Right lung (tissue), 5 donors: Measurements from ENCODE around the gene SEC22A. TPM values are rescaled to one million over a fixed set of nuclear protein-coding genes. Genes with fewer than 3 reads are reported as not detected.
"Not testable (repeated sequence)": the region's sequence is repeated elsewhere in the genome, so short reads cannot be mapped to it uniquely, and the experiment has no call there.

Experiments used
- DNase-seq, 2 donors: peaks; one replicate each; pipeline ENCODE4 v3.0.0-alpha.2; 2013
- polyA plus RNA-seq, 5 donors: library from polyadenylated mRNA; unstranded; fragments of 120-200 nt; gene quantifications; one replicate each; pipeline versions ENCODE4 v1.2.1 to v1.2.3, GENCODE V29; 2013; ENCODE audit warnings: inconsistent platforms in 1 of 5, low replicate concordance in 1 of 5; ENCODE audit not compliant: insufficient read length in 5 of 5, insufficient read depth in 1 of 5

Gene SEC22A
- polyA plus RNA-seq, 5 donors = 26.9 to 37.1 (median 29.9) TPM

DNA sequence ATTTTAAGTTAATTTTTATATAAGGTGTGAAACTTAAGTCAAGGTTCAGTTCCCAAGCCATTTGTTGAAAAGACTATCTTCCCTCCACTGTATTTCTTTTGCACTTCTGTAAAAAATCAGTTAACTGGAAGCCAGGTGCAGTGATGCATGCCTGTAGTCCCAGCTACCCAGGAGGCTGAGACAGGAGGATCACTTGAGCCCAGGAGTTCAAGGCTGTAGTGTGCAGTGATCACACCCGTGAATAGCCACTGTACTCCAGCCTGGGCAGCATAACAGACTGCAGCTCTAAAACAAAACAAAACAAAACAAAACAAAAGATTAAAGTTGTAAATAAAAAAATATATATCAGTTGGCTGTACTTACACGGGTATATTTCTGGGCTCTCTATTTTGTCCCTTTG, 33.1 kb upstream of the SEC22A start:
- DNase-seq = no peak

DNA sequence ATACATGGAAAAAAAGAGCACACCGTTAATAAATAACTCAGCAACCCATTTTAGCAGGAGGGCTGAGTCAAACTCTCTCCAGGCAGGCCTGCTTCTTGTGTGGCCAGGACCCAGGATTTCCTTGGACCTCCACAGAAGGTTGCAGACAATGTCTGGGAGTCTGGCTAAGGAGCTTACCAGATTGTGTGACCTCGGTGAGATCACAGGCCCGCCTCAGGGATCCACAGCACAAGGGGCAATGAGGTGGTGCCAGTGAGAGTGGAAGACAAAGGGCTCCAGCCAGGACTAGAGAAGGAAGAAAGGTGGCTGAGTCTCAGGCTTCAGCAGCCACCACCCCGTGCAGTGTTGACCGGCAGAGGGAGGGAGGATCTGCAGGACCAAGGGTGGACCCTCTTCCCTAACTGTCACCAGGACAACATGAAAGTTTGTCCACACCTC, 32.2 kb upstream of the SEC22A start:
- no peak for DNase-seq

DNA sequence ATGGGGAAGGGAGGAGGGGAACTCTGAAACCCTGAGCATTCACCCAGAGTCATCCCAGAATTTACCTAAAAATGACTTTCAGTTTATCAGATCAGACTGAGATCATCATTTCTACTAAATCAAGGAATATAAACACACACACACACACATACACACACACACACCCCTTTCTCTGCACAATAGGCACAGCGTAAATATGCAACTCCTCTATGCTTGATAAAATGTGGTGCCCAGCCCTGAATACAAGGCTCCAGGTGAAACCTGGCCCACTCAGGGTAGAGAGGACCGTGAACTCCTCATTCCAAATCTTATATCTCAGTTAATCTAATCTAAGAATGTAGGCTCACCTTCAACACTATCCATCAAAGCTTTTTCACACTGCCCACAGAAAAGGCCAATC, 31.8 kb upstream of the SEC22A start:
- DNase-seq = no peak

DNA sequence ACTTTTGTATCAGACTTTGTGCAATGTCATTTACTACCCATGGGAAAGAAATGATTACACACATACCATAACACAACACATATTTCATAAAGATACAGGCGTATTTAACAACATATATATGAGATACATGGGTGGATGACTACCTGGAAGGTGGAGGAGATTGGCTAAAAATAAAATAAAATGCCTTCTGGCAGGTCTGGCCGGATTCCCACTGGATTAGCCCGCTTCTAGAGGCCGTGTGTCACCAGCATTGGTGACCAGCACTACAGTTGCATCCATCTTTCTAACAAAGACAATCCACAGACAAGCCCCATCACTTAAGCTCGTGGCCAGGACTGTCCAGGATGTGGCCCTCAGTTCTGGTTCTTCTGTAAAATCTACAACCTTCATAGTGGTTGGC, 21.0 kb upstream of the SEC22A start:
- DNase-seq = no peak

DNA sequence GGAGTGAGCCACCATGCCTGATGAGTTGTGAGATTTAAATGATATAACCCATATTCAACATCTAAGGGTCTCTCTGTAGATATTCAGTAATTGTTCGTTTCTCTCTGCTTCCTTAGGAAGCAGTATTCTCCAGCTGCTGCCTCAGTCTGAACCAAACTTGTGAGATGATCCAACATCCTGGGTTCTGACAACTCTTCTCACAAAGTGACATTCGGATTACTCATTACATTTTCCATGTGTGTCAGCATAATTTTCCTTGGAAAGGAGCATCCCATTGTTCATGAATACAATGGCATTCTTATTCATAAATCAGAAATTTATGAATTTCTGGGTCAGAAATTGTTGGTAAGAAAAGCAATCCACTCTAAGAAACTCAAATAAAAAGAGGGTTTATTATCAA, 15.0 kb upstream of the SEC22A start:
- no peak for DNase-seq

DNA sequence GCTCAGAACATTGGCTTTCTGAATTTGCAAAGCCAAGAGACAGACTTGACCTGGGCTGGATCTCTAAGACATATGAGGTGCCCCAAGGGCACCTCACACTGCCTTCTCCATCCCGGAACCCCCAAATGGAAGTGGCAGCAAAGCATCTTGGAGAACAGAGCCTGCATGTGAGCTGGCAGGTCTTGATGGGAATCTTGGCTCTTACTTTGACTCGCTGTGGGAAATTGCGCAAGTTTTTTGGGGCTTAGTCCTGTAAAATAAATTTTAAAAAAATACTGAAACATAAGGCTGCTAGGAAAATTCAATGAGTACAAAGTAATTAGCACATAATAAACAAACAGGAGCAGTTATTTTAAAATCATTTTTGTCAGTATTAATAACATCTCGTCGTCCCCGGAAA, 13.7 kb upstream of the SEC22A start:
- no peak for DNase-seq

DNA sequence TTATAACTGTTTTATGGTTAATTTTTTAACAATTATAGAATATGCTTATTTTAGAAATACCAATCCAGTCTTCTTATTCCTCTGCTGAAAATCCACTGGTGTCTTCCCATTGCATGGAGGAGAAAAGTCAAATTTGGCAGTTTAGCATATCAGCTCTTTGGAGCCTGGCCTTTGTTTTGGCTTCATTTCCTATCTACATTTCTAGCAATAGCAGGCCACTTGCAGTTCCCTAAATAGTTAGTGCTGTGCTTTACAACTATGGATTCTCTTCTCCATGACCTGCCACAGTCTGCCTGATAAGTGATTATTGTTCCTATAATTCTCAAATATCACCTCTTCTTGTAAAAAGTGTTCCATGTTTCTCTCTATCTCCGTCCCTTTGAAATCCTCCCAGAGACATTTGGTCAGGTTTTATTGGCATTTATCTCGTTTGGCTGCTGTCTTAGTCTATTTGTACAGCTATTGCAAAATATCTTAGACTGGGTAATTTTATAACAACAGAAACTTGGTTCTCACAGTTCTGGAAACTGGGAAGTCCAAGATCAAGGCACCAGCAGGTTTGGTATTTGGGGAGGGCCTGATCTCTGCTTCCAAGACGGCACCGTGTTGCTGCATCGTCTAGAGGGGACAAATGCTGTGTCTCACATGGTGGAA, 8.2 kb upstream of the SEC22A start:
- no peak for DNase-seq

DNA sequence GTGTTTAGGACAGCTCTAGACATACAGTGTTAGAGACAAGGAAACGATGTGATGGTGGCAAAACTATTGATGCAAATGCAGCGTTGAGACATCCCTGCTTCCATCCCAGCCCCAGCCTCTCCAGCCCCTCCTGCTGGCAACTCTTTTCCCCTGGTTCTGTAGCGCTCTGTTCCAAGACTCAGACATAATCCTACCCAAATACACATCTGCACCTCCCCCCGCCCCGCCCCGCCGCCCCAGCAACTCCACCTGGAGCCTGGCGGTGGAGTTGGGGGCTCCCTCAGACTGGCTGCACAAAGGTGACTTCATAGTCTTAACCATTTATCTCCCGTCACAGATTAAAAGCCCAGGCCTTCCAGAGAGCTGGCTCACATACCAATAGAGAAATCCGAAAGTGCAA, 7.2 kb upstream of the SEC22A start:
- no peak for DNase-seq

DNA sequence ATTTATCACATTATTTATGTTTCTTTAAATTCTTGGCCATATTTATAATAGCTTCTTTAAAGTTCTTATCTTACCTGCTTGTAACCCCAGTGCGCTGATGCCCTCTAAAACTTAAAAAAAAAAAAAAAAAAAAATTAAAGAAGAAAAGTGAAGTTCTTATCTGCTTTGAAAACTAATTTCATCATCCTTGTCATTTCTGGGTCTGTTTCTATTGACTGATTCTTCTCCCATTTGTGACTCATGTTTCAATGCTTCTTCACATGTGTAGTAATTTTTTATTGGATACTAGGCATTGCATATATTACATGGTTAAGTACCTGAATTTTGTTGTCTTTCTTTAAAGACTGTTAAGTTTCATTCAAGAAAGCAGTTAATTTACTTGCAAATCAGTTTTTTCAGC, 3.4 kb upstream of the SEC22A start:
- no peak for DNase-seq

DNA sequence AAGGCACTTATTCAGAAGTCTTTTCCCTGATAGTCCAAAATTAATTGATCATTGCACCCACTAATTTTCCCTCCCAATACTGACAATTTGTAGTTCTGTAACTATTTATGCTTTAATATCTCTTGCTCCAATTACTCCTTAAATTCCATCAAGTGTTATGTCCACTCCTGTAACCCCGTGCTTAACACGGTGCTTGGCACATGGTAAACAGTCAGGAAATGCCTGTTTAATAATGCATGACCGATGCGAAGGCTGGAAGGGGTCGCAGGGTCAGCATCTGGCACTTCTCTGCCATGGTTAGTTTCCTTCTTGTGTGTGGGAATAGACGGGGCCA, 553 bp upstream of the SEC22A start:
- no peak for DNase-seq

DNA sequence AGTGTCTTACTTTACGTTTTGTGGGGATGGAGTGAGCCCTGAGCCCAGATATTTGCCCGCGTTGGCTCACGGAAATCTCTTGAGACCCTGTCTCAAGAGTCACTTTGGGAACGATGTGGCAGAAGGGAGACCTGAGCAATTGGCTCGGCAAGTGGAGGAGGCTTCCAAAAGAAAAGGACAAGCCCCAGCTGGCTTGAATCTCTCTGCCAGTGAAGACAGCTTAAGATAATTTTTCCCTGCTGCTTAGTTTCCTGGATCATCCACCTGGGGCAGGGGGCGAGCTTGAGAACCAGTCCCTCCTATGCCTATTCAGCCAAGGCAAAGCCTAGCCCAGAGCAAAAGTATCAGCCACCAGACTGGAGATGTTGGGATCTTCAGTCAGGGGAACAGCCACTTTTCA, 708 bp downstream of the SEC22A start:
- DNase-seq = peak; percentile 9 to 21

DNA sequence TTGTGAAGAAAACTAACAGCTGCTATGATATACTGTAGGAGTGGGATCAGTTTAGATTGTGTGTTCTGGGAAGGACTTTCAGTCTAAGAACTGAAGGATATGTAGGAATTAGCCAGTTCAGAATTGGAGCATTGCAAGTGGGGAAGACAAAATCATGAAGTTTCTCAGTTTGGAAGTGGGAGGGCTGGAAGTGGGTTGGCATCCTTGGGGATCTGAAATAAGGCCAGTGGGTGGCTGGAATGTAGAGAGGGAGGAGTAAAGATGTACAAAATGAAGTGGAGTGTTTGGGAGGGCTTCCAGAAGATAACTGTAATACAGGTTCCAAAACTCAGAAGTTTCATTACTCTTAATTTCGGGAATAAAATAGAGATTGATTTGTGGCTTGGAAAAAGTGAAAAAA, 17.2 kb downstream of the SEC22A start:
- DNase-seq = no peak

DNA sequence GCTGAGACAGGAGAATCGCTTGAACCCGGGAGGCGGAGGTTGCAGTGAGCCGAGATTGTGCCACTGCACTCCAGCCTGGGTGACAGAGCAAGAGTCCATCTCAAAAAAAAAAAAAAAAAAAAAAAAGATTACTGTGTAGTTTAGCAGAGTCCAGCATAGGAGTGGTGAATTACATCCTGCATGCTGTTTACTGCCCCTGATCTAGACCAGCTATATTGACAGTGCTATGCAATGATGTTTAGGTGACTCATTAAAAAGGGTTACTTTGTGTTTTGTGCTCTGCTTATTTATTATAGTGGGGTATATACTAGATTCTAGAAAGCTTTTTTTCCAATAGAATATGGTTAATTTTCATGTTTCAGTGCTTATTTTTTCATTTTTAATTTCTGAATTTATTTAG, 19.6 kb downstream of the SEC22A start:
- not testable (repeated sequence) for DNase-seq

DNA sequence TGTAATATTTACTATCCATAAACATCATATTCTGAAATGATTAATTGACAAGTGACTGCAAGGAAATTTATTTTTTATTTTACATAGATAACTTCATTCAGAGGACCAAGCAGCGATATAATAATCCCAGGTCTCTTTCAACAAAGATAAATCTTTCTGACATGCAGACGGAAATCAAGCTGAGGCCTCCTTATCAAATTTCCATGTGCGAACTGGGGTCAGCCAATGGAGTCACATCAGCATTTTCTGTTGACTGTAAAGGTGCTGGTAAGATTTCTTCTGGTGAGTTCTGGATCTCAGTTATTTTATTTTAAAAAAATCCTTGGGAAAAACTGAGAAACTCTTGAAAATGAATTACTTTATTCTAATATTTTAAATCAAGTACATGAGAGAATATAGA, 23.3 kb downstream of the SEC22A start:
- DNase-seq = no peak

DNA sequence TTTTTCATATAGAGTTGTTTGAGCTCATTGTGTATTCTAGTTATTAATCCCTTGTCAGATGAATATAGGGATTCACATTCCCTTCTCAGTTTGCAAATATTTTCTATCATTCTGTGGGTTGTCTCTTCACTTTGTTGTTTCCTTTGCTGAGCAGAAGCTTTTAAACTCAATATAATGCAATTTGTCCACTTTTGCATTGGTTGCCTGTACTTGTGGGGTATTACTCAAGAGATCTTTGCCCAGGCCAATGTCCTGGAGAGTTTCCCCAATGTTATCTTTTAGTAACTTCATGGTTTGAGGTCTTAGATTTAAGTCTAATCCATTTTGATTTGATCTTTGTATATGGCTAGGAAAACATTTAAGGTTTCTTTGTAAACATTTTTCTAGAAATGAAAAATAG, 24.8 kb downstream of the SEC22A start:
- no peak for DNase-seq

DNA sequence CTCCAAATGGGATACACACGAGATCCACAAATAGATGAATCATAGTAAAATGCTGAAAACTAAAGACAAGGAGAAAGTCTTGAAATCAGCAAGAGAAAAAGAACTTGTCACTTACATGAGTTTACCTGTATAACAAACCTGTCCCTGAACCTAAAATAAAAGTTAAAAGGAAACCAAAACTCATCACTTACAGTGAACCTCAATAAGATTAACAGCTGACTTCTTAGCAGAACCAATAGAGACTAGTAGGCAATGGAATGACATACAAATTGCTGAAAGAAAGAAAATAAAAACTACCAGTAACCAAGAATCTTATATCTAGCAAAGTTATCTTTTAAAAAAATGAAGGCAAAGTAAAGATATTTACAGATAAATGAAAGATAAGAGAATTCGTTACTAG, 27.4 kb downstream of the SEC22A start:
- DNase-seq = no peak

DNA sequence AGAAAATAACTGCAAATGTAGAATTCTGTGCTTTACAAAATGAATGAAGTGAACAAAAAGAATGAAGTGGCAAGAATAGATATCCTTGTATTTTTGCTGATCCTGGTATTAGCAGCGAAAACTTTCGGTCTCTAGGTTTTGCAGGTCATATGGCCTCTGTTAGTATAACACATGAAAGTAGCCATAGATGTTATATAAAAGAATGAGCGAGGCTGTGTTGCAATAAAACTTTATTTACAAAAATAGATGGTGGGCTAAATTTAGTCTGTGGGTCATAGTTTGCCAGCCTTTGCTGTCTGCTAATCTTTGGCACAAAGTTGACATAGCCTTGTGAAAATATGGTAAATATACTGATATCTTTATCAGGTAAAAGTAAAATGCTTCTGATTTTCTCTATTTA, 35.2 kb downstream of the SEC22A start:
- DNase-seq = no peak

DNA sequence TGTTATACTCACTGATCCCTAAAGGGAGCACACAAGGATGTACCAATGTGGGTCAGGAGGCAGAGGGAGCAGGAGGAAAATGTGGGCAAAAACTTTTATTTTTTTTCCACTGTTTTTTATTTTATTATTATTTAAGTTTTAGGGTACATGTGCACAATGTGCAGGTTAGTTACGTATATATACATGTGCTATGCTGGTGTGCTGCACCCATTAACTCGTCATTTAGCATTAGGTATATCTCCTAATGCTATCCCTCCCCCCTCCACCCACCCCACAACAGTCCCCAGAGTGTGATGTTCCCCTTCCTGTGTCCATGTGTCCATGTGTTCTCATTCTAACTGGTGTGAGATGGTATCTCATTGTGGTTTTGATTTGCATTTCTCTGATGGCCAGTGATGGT, 37.4 kb downstream of the SEC22A start:
- not testable (repeated sequence) for DNase-seq

DNA sequence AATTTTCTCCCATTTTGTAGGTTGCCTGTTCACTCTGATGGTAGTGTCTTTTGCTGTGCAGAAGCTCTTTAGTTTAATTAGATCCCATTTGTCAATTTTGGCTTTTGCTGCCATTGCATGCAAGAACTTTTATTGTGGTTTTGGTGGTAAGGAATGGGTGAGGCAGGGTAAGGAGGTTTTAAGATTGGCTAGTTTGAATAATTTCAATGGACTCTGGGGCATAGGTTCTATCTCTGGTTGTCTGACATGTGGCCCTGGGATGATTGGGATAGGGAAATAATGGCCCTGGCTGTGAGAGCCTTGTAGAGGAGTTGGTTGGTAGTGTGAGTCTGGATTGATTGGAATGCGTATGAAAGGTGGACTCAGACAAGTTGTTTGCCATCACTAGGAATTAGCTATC, 38.0 kb downstream of the SEC22A start:
- DNase-seq = no peak

DNA sequence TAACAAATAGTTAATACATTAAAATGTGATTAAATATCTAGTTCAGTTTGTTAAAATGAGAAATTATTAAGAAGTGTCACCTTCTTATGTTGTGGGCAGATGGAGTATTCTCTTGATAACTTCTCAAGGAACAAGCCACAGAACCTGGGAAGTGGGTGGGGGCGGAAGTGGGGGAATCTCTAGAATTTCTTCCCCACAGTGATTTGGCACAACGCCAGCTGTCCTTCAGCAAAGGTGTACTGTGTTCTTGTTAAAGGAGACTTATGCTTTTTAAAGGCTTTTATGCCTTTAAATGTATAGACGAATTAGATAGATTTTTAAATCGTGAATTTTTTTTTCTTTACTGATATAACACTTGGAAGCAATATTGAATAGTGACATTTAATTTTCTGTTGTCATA, 42.4 kb downstream of the SEC22A start:
- no peak for DNase-seq

DNA sequence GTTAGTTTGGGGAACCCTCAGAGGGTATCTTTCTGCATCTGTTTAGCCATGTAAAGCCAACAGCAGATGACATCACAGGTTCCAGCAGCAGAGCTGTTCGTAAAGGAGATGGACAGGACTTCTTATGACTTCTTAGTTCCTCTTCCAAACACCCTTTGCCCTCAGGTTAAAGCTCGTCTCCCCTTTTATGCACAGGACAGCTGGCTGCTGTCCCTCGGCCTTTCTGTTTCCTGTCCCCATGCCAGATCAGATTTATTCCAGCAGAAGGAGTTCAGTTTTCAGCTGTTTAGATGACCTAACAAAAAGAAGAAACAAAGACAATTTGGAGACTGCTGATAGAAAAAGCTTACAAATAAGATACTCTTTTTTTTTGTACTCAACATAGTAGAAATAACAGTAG, 45.1 kb downstream of the SEC22A start:
- peak; percentile 30 to 41 for DNase-seq

DNA sequence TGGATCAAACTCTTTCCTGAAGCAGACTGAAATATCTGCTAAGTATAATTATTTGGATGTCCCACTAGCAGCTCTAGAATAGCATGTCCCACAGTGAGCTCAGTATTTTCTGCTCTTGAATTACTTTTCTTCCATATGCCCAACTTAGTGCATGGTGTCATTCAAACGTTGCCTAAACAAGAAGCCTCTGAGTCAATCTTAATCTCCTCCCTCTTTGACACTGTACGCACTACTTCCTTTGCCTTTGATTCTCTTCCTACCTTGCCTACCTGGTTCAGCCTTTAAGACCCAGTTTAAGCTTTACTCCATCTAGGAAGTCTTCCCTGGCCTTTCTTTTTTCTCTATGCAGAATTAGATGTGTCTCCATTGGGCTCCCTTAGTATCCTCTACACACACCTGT, 54.5 kb downstream of the SEC22A start:
- DNase-seq = no peak

DNA sequence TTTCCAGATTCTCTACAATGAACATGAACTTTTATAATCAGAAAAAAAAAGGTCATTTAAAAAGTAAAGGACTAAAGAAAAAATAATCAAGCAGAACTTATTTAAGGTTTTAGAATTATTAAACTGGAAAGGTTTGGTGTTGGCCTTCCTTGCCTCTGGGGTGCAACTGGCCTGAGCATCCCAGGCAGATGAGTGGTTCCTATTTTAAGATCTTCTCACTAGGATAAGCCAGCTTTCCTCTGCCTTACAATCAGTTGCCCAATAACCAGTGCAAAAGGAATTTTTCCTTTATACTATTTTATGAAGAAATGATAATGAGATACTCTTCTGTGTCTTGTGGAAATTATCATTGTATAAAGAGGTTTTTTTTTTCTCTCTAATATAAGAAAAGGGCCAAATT, 56.6 kb downstream of the SEC22A start:
- no peak for DNase-seq

DNA sequence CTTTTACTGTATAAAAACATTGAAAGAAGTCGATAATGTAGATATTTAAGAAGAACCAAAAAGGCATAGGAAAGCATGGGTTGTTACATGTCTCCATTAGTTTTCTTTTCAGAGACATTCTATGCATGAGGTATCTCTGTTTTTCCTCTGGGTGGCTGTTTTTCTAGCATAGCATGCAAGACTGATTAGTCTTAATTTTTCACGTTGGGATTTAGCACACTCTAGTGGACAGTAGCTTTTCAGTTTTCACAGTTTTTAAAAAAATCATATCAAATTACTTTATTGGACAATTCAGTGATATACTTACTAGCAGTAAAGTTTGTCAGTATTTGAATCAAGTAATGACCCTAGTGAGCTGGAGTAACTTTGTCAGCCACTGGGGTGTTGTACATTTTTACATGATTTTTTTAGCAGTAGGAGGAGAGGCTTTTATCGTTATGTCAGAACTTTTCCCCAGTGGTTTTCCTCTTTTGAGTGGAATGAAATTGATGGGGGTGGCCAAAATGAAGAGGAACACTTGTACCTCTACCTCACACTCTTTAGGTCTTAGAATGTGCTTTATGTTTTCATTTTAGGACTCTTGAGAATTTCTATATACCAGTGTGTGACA, 57.2 kb downstream of the SEC22A start:
- peak; percentile 29 to 36 for DNase-seq
